Left ventricle myocardium inferior (tissue), 1 donor: ENCODE measurements around the gene ACTL8. TPM values are rescaled to one million over a fixed set of nuclear protein-coding genes. Genes with fewer than 3 reads are reported as not detected.

Source experiments
- DNase-seq: peaks from one replicate; pipeline ENCODE4 v3.0.0-alpha.2; 2020
- H3K27ac ChIP-seq: fragments of 200-600 bp; replicated peaks from 2 replicates; pipeline ENCODE4 v1.8.0; 2021
- H3K27me3 ChIP-seq: fragments of 200-600 bp; 2 replicates; pipeline ENCODE4 v1.8.0; 2021; ENCODE audit warnings: low read depth
- H3K36me3 ChIP-seq: fragments of 200-600 bp; 2 replicates; pipeline ENCODE4 v1.8.0; 2021
- H3K4me1 ChIP-seq: fragments of 200-600 bp; 2 replicates; pipeline ENCODE4 v1.8.0; 2021
- H3K4me3 ChIP-seq: fragments of 200-600 bp; 2 replicates; pipeline ENCODE4 v1.8.0; 2021; ENCODE audit warnings: mild to moderate bottlenecking, moderate library complexity
- H3K9me3 ChIP-seq: fragments of 200-600 bp; replicated peaks from 2 replicates; pipeline ENCODE4 v1.8.0; 2021
- intact Hi-C: fragments of 100-400 bp; cut with micrococcal nuclease; formaldehyde crosslinking; loops from one replicate; pipeline ENCODE4 v1.11.0; 2022
- total RNA-seq: library from RNA; stranded (reverse); fragmentation: NEBNext Ultra II Directional; extraction: Animal tissue kit (Norgen Biotek cat#: 25700); gene quantifications from one replicate; pipeline ENCODE4 v1.2.1, GENCODE V29; 2021
- TF ChIP-seq, protein P1 (sequence below): fragments of 200-600 bp; IDR thresholded peaks from 2 replicates; pipeline ENCODE4 v1.8.0; 2021; ENCODE audit warnings: antibody characterized with exemption, mild to moderate bottlenecking, borderline replicate concordance
- donor health status: DM: no; HTN: yes; CAD: no; lungs with severe emphysema.

ACTL8 gene
- total RNA-seq, 1 donor from 2014 or later = not detected

DNA sequence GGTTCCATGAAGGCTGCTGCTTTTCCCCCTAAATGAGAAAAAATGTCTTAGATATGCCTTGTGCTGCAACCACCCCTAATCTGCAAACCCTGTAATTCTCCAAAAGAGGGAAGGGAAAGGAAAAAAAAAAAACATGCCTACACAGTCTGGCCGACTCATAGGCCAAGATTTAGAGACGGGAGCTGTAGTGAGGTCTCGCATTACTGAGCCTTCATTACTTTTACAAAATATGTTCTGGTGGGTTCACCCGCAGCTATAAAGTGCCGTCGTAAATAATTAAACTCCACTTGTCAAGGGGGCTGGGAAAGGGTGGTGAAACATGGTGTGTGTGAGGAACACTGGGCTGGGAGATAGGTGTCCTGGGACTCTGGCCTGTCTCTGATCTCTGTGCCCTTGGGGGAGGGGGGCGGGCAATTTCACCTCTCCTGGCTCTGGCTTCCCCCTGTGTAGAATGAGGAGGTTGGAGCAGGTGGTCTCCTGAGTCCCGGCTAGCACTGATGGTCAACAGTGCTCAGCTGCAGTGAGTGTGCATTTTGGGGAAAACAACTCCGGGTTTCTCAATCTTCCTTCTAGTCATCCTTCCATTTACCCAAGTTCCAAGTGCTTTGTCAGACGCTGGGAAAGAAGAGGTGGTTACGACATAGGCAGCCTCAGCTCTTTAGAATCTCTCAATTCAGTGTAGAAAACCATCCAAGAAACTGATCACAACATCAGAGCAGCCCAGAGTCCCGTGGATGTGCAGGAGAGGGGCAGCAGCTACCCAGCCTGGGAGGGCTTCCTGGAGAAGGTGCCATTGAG is 82.3 kb downstream of the ACTL8 start:
- intact Hi-C loops = no loop called here
- Histone ChIP-seq H3K4me1 (no peaks in the 10 kb centered on the region), H3K36me3 (no peaks in the 10 kb centered on the region), H3K9me3 (no peaks in the 10 kb centered on the region), H3K4me3 (no peak overlapping the region), H3K27ac (no peak overlapping the region), H3K27me3 (peaks cover 66% of the 10 kb centered on the region)
- TF ChIP-seq, protein P1, sequence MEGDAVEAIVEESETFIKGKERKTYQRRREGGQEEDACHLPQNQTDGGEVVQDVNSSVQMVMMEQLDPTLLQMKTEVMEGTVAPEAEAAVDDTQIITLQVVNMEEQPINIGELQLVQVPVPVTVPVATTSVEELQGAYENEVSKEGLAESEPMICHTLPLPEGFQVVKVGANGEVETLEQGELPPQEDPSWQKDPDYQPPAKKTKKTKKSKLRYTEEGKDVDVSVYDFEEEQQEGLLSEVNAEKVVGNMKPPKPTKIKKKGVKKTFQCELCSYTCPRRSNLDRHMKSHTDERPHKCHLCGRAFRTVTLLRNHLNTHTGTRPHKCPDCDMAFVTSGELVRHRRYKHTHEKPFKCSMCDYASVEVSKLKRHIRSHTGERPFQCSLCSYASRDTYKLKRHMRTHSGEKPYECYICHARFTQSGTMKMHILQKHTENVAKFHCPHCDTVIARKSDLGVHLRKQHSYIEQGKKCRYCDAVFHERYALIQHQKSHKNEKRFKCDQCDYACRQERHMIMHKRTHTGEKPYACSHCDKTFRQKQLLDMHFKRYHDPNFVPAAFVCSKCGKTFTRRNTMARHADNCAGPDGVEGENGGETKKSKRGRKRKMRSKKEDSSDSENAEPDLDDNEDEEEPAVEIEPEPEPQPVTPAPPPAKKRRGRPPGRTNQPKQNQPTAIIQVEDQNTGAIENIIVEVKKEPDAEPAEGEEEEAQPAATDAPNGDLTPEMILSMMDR = no peak
- no peak for DNase-seq

GRCh38 chr1:17839641-17840196 is 84.6 kb downstream of the ACTL8 start:
- TF ChIP-seq, protein P1 = no peak
- H3K27me3 ChIP-seq = peaks cover 69% of the 10 kb centered on the region
- intact Hi-C loops = no loop called here
- H3K4me1 ChIP-seq = no peaks in the 10 kb centered on the region
- no peak for DNase-seq
- no peak overlapping the region for H3K4me3 ChIP-seq
- no peaks in the 10 kb centered on the region for H3K9me3 ChIP-seq
- no peaks in the 10 kb centered on the region for H3K36me3 ChIP-seq
- no peak overlapping the region for H3K27ac ChIP-seq

DNA sequence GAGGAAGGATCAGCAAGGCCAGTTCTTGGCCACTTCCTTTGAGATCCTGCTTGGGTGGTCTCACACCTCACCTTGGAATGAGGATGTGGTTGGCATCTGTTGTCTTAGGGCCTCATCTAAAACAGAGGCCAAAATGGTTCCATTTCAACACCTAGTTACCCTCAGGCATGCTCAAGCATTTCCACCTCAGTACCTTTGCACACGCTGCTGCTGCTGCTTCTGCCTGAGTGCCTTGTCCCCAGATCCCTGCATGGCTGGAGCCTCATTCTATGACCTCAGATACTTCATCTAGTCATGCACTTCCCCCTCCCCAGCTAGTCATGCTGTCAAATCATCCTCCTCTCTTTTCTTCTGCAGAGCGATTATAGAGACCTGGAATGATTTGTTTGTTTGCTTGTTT is 86.8 kb downstream of the ACTL8 start:
- Histone ChIP-seq H3K36me3 (no peaks in the 10 kb centered on the region), H3K9me3 (no peaks in the 10 kb centered on the region), H3K27me3 (peaks cover 57% of the 10 kb centered on the region), H3K4me1 (no peaks in the 10 kb centered on the region), H3K27ac (no peak overlapping the region), H3K4me3 (no peak overlapping the region)
- intact Hi-C loops = no loop called here
- no peak for DNase-seq
- TF ChIP-seq, protein P1 = no peak

- TF ChIP-seq, protein P1 = no peak
- Histone ChIP-seq H3K4me3 (no peak overlapping the region), H3K36me3 (no peaks in the 10 kb centered on the region), H3K4me1 (no peaks in the 10 kb centered on the region), H3K9me3 (no peaks in the 10 kb centered on the region), H3K27me3 (peaks cover 50% of the 10 kb centered on the region), H3K27ac (no peak overlapping the region)
- intact Hi-C loops = no loop called here
- no peak for DNase-seq
Measured at GRCh38 chr1:17842686-17843085, 87.6 kb downstream of the ACTL8 start.

DNA sequence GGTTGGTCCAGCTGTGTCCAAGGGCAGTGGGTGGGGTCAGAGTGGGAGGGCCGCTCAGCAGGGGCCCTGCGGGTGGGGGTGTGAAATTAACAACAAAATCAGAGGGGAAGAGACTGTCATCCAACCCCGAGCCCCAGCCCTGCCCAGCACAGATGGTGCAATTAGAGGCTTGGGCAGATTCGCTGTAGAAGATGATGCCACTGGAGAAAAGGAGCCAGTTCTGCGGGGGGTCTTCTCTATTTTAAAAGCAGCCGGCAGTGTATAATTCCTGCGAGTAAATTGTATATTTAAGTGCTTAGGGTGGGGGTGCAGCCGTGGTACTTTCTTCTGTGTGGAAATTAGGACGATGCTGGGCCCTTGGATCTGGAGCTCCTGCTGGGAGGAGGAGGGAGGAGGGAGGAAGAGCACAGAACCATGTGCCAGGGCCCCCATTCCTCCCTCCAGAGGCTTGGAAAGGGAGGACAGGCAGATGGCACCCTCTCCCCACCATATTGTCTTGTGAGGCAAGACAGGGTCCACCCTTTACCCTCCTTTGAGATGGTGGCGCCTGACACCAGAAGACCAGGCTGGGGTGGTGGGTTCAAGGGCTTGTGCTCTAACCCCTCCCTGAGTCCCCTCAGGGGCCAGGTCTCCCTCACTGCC is 89.2 kb downstream of the ACTL8 start:
- intact Hi-C loops = no loop called here
- no peak for DNase-seq
- Histone ChIP-seq H3K36me3 (no peaks in the 10 kb centered on the region), H3K4me3 (no peak overlapping the region), H3K4me1 (no peaks in the 10 kb centered on the region), H3K27ac (no peak overlapping the region), H3K9me3 (peaks cover 6% of the 10 kb centered on the region), H3K27me3 (peaks cover 50% of the 10 kb centered on the region)
- TF ChIP-seq, protein P1 = no peak
